ENCODE measurements around the gene MAEA.

The MAEA gene

DNA sequence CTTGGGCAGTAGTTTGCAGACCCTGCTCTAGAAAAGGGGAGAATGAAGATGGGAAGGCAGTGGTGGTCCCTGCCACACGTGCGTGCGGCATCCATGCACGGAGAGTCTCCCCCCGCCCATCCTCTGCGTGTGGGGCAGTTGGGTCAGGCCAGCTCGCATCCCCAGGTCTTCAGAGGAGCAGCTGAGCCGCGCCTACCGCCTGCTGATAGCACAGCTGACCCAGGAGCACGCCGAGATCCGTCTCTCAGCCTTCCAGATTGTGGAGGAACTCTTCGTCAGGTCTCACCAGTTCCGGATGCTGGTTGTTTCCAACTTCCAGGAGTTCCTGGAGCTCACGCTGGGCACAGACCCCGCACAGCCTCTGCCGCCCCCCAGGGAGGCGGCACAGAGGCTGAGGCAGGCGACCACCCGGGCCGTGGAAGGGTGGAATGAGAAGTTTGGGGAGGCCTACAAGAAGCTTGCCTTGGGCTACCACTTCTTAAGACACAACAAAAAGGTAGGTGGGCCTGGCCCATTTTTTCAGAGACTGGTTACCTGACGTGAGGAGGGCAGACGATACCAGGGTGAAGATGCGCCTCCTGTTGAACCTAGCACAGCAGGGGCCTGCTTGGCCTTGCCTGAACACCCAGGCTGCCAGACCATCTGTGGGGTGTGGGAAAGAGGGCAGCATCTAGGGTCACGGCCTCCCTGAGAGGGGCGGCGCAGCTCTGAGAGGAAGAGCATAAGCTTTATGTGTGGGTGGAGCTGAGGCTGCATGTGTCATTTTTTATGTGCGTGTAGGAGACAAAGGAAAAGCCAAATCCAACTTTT, 59.9 kb downstream of the MAEA start:
- in situ Hi-C loops (cut with MboI; ENCODE audit: low sequenced_read_pairs) = no loop called here

DNA sequence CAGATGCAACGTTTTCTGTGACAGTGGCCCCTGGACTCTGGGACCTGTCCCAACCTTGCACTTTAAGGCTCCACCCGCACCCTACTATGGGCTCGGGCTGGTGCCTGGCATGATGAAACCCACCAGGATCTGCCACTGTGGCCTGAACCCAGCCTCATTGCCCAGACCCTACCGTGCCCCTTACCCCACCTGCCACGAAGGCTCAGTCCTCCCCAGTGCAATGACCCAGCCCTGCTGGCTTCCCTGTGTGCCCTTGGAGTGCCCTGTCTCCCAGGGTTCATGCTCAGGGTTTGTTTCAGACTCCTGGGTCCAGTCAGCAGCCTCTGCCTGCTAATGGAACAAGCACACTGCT, 60.5 kb downstream of the MAEA start:
- in situ Hi-C loops (cut with MboI; ENCODE audit: low sequenced_read_pairs) = no loop called here

DNA sequence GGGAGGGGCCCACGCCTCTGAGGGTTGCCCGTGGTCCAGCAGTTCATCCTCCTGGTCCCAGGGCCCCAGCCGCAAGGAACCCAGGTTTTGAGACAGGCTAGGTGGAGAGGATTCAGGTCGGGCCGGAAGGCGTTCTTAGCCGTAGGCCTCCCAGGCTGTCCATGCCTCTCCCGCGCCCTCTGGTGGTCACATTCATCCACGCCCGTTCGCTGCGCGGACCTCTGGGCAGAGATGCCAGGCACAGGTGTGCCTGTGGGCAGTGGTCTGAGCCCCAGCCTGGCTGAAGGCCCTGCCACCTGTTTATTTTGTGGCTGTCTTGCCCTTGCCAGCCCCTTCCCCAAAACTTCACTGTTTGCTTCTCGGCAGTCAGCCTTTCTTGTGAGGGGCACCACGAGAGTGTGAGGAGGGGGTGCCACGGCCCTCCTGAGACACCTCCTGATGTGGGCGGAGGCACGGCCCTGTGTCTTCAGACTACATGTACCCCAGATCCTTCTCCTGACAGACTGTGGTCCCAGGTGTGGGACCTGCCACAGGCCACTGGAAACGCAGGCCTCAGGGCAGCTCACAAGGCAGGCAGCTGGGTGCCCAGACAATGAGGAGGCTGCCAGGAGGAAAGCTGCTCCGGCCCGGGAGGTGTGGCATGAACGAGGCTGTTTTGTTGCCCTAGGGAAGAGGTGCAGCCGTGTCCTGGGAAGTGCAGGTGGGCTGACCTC, 62.3 kb downstream of the MAEA start:
- in situ Hi-C loops (cut with MboI; ENCODE audit: low sequenced_read_pairs) = no loop called here

DNA sequence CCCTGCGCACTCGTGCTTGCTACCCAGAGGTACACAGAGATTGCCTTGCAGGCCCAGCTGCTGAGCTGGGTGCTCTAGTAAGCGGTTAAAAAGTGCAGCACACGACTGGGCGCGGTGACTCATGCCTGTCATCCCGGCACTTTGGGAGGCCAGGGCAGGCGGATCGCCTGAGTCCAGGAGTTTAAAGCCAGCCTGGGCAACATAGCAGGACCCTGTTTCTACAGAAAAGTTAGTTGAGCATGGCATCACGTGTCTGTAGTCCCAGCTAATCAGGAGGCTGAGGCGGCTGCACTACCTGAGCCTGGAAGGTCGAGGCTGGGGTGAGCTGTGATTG, 62.8 kb downstream of the MAEA start:
- in situ Hi-C loops (cut with MboI; ENCODE audit: low sequenced_read_pairs) = no loop called here

DNA sequence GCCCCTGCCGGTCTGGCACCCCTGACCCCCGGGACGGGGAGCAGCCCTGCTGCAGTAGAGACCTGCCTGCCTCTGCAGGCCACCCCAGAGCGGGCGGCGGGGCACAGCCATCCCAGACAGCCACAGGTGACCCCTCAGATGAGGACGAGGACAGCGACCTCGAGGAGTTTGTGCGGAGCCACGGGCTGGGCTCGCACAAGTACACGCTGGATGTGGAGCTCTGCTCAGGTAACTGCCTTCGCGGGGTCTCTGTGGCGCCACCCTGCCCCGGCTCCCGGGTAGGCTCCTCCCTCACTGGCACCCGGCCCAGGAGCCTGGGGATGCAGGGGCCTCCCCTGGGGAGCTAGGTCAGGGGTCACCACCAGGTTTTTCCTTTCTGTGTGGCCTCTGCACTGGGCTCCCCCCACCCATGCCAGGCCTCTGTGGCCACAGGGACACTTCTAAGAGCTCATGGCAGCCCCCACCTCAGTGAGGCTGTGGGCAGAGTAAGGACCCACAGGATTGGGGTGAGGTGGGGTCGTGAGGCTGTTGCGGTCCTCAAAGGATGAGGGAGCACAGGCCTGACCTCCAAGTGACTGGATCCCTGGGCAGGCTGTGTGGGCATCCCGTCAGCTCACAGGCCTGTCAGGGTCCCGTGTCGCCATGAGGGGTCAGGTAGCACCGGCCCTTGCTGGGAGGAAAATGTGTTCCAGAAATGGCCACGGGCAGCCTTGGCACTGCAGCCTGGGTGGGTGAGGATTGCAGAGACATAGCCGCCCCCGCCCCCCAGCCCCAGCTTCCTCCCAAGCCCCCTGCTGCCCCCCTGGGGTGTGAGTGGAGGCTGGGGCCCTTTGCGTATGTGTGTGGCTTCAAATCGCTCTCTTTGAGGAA, 63.7 kb downstream of the MAEA start:
- in situ Hi-C loops (cut with MboI; ENCODE audit: low sequenced_read_pairs) = no loop called here

DNA sequence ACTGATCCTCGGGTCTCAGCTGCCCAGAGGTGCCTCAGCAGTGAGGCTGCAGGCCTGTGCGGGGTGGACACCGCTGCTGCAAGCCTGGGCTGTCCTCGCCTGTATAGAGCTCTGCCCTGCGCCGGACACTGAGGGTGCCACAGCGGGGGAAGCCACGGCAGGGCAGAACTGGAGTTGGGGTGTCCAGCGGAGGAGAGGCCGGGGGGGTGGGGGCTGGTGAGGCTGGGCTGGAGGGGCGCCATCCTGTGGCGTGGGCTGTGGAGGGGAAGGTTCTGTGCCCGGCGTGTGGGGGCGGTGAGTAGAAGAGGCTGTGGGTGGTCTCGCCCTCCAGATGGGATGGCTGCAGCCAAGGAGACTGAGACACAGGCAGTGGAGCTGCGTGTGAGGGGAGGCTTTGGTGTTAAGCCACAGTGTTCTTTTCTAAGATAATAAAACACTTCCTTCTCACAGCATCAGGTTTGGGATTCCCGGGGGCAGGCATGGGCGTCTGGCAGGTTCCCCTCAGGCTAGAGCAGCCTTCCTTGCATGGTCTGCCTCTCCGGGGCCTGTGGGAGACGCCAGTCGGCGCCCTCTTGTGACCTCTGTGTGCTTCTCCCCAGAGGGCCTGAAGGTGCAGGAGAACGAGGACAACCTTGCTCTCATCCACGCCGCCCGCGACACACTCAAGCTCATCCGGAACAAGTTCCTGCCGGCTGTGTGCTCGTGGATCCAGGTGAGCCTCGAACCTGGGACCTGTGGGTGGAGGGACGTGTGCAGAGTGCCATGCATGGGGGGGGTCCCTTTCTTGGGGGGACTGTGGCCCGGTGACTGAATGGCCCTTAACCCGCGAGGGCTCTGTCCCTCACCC, 64.7 kb downstream of the MAEA start:
- in situ Hi-C loops (cut with MboI; ENCODE audit: low sequenced_read_pairs) = no loop called here

DNA sequence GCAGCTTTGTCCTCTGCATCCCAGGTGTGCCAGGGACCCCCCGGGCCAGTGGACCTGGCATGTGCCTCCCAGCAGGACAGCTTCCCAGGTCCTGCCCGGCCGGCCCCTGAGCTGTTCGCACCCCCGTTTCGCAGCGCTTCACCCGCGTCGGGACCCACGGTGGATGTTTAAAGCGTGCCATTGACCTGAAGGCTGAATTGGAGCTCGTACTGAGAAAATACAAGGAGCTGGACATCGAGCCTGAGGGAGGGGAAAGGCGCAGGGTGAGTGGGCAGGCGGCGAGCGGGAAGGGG, 65.2 kb downstream of the MAEA start:
- in situ Hi-C loops (cut with MboI; ENCODE audit: low sequenced_read_pairs) = no loop called here

DNA sequence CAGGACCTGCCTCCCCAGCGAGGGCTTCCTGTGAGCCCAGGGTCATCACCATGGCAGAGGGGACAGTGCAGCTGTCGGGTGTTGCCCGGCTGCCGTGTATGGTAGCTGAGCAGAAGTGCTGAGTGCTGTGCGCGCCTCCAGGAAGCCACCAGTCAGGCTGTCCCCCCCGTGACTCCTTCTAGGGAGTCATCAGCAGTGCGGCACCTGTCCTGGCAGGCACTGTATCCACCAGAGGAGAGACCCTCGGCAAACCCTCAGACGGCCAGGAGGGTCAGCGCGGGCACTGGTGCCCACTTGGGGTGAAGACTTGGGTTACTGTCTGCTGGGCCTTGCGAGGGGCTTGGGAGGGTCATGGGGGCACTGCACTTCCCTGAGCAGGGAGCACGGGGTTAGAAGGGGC, 65.7 kb downstream of the MAEA start:
- in situ Hi-C loops (cut with MboI; ENCODE audit: low sequenced_read_pairs) = no loop called here

DNA sequence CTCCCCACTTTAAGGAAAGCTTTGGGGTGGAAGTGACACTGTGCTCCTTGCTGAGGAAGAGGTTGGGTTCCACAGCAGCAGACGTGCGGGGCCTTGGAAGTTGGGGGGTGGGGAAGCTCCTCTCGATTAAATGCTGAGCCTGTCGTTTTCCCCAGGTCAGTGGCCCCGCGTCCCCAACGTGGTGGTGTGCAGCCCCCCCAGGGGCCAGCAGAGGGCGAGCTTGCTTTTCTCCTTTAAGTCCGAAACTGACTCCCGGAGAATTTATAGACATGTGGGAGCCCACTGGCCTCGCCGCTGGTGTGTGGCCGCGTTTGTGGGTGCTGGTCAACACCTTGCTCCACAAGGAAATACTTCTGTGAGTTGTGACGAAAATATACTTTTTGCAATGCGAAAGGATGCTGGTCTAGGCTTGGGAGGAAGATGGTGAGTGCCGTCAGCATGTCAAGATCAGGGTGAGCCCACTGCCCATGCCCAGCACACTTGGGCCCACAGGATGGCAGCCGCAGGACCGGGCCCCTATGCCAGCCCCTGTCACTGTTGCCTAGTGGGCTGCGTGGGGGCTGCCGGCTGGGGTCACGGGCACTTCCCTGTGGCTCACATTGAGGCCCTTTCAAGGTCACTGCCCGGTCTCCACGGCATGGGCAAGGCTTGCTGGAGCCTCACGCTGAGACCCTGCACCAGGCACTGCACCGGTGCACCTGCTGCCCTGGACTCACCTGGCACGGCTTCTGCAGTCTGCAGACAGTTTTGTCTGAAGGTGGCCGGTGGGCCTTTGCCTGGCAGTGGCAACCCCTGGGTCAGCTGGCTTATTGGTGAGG, 66.7 kb downstream of the MAEA start:
- in situ Hi-C loops (cut with MboI; ENCODE audit: low sequenced_read_pairs) = no loop called here

DNA sequence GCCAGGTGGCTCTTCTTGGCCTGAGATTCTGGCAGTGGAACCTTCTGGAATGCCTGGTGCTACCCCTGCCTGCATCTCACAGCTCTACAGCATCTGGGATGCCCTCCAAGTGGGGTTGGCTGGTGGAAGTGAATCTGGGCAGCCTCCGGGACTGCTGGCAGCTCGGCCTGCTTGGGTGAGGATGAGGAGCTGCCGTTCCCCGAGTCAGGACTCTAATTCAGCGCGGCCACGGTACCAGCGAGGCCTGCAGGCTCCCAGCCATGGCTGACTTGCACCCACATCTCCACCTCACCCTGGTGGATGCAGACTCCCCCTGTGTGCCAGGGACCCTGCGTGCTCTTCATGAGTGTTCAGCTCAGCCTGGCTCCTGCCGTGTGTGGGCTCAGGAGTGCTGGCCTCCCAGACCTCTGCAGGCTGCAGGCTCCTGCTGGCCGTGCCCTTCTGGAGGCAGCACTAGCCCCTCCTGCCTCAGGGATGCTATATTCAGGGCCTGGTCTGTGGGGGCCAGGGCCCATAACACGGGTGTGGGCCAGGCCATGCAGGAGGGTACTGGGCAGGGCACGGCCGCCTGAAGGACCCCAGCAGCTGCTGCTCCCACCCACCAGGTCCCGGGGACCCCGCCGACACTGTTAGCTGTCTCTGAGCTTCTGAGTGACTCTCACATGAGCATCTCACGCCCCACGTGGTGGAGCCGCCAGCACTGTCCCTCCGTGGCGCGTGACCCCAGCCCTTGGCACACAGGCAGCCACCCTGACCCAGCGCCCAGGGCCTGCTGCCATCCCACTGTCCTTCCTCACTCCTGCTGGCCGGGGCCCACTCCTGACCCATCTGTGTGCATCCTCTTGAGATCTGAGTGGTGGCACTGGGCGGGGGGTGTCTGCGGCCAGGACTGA, 67.9 kb downstream of the MAEA start:
- in situ Hi-C loops (cut with MboI; ENCODE audit: low sequenced_read_pairs) = no loop called here

DNA sequence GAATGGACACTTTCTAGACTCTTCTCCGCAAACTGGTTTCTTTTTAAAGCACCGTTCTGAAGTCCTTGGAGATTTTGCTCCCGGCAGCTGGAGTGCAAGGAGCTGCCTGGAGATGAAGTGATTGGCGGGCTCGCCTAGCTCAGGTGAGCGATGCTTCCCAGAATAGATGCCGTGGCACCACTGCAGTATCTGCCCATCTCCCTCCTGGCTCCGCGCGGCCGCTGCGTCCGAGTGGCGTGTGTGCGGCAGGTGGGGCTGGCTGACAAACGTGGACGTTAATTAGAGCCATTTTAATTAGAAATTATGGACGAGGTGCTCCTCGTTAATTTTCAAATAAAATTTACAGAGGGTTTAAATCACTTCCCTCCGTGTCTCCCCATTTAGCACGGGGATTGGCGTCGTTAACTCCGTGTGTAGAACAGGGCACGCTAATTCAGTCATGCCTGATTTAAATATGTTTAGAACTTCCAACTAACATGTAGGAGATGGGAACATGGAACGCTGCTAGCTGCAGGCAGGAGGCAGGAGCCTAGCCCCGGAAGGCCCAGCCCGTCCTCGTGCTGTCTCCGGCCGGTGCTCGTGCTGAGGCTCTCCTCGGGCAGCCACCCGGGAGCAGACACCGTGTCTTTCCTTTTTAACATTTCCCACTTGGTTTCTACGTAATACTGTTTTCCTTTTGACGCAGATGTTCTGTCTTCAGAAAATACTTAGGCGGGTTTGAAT, 68.9 kb downstream of the MAEA start:
- in situ Hi-C loops (cut with MboI; ENCODE audit: low sequenced_read_pairs) = no loop called here

DNA sequence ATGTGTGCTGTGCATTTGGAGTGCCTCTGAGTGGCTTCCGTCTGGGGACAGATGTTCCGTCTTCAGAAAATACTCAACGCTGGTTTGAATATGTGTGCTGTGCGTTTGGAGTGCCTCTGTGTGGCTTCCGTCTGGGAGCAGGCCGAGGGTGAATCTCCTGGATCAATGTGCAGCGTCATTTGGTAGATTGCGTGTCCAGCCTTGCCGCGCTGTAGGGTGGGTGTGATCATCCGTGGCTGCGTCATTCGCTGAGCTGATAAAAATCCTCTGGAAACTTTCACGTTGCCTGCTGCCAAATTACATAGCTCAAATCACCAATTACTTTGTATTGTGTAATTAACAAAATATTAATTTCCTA, 69.4 kb downstream of the MAEA start:
- in situ Hi-C loops (cut with MboI; ENCODE audit: low sequenced_read_pairs) = no loop called here

DNA sequence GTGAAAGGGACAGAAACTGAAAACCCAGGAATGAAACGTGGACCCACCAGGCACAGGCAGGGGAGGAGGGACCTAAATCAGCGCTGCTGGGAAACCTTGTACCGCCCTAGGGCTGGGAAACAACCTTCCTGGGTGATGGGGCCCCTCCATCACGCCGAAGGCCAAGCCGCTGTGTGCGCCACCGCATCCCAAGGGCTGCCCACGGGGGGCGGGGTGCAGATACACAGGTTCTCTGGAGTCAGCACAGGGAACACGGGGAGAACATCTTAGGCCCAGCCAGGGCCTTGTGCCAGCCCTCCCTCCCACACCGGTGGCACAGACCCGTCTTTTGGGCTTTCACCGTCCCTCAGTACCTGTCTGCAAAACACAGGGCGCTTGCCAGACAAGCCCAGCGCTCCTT, 70.3 kb downstream of the MAEA start:
- in situ Hi-C loops (cut with MboI; ENCODE audit: low sequenced_read_pairs) = no loop called here

DNA sequence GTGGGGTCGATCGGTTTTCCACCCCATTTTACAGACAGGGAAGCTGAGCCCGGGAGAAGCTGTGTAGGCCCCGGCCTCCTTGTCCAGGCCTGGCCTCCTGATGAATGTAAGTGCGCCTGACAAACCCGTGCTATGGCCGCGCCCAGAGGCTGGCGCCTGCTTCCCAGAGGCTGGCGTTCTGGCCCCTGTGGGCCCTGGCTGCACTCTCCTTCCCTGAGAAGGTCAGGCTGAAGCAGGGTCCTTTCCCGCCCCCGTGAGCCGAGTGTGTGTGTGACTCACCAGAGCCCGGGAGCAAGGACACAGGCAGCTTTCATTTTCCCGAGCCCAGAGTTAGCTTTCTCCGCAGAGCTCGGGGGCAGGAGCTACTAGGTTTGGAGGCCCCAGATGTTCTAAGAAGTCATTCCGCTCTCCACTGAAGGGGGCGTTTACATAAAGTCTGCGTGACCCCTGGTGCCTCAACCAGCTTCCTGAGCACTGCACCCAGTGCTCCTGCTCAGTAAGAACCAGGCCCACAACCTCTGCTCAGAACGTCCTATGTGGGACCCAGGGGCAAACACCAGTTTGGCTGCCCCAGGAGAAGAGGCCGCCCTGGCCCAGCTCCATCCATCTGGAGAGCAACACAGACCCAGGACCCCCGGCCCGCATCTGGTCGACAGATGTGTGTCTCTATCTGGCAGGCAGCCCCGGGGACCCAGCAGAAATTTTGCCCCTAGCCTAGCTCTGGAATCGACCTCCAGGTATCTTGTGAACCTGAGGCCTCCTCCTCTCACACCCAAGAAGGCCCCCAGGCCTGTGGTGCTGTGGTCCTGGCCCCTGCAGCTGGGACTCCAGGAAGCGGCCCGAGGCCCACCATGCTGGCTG, 71.0 kb downstream of the MAEA start:
- in situ Hi-C loops (cut with MboI; ENCODE audit: low sequenced_read_pairs) = no loop called here

DNA sequence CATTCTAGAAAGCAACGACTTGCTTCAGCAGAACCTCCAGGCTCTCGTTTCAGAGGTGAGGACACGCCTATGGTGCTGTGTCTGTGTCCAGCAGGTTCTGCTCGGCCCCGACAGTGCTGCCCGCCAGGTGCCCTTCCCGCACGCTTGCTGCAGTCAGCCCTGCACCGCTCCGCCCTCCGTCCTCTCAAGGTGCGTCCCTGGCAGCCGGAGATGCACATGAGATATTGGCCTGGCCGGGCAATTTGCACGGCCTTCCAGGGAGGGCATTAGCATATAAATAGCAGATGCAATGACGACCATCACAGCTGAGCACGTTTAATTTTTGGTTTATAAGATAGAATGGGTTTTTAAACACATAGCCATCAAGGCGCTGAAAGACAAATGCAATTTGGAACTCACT, 71.7 kb downstream of the MAEA start:
- in situ Hi-C loops (cut with MboI; ENCODE audit: low sequenced_read_pairs) = no loop called here

DNA sequence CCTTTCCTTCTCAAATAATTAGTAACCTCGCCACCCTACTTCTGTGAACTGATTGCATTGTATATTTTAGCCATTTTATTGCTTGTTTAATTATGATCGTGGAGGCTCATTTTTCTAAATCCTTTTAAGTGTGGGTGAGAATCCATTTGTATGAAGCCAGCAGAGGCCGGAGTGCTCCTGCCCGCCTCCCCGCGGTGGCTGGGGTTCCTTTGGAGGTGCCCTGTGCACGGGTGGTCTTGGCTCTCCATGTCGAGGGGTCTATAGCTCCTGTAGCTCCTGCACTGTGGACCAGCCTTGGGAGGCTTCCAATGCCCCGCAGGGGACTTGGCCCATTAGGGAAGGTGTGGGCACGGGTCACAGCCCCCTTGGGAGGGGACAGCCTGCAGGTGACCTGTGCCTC, 72.4 kb downstream of the MAEA start:
- in situ Hi-C loops (cut with MboI; ENCODE audit: low sequenced_read_pairs) = no loop called here

DNA sequence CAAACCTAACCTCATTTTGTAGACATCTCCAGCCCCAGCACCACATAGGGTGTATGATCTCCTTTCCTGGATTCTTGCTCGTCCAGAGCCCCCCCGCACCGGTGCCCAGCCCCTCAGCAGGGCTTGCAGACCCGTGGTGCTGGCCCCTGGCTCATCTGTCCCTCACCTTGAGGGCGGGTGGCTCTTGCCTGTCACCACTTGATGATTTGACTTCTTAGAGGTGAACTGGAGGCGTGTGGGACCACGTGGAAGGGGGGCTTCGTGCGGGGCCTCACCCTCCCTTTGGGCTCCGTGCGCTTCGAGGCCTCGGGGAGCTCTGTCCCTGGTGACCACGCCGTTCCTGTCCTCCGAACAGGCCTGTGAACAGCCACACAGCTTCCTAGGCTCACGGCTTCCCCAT, 72.8 kb downstream of the MAEA start:
- in situ Hi-C loops (cut with MboI; ENCODE audit: low sequenced_read_pairs) = no loop called here

DNA sequence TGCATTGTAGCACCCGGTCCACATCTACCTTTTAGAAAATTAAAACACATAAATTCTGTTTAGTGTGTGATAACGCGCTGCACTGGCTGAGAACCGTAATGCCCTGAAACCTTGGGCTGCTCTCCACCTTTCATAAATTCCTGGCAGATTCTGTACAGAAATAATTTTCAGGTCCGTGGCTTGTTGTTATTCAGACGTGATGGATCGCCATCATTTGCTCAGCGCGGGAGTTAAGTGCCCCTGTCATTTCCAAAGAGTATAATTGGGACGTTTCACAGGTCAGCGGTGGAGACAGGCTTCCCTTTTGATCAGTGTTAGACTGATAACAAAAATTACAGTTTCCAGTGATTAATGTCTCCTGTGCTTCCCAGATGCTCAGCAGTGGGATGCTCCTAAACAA, 73.8 kb downstream of the MAEA start:
- in situ Hi-C loops (cut with MboI; ENCODE audit: low sequenced_read_pairs) = no loop called here
